ENCODE results near the gene CEP192. TPM values are rescaled to one million over a fixed set of nuclear protein-coding genes. Genes with fewer than 3 reads are reported as not detected.

The CEP192 gene
- total and polyA plus RNA-seq, 2 donors (not counting 1 experiment from before 2014, with no cell fraction given) = 39.3 to 47.3 TPM

DNA sequence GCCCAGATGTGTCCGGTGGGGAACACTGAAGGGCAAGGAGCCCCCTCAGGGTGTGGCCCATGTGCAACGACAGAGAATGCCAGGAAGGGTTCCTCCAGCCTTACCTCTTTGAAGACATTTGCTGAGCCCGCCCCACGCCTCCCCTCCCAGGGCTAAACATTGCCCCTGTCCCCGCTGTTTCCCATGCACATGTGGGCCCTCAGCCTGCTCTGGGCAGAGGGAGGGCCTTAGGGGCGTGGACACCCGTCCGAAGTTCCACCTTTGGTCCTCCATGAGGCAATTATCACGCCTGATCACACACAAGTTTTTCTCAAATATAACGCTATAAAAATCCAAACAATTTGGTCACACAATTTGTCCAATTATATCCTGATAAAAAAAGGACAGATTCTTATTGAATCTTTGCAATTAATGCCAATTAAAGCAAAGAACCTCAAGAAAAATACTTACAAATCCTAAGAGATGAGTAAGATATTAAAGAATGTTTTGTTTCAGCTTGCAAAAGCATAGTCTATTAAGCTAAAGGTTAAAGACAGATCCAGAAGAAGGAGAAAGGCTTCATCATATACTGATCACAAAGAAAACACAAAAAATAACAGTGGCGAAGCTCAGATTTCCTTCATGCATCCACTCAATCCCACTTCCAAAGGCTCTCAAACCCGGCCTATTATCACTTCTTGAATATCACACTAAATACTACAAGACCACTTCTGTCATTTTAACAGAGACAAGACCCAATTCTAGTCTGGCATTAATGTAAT, 172.2 kb downstream of the CEP192 start:
- H3K4me1 ChIP-seq (ENCODE audit: control insufficient read depth in 2 of 2, insufficient read depth in 2 of 2, low read length in 2 of 2) = peaks cover 0 to 3% of the 10 kb centered on the region in 2 donors
- no peak overlapping the region for H3K4me3 Mint-ChIP-seq
- no peak overlapping the region for H3K4me2 ChIP-seq (replicated peaks; ENCODE audit: low read depth, low read length, poor library complexity, severe bottlenecking)
- 90% methylated on average over 10 of the region's 12 CpGs for WGBS (ENCODE audit: insufficient coverage)
- DNase-seq = no peak
- no peak overlapping the region for H3K4me3 ChIP-seq (ENCODE audit: control extremely low read depth in 1 of 5, extremely low read depth in 1 of 5, insufficient read depth in 1 of 5, low read depth in 2 of 5, low read length in 4 of 5)
- H3K27ac Mint-ChIP-seq = no peak overlapping the region
- H3K9me3 ChIP-seq (ENCODE audit: control extremely low read depth in 1 of 3, control insufficient read depth in 2 of 3, insufficient read depth in 1 of 3, low read length in 2 of 3) = peaks cover 0 to 12% (median 6%) of the 10 kb centered on the region in 3 donors
- no peak overlapping the region for H3K27ac ChIP-seq (ENCODE audit: low read length in 2 of 2)
- H3K9me3 Mint-ChIP-seq (ENCODE audit: insufficient read depth) = peaks cover 2% of the 10 kb centered on the region
- ChIA-PET POLR2A (no interaction called here), CTCF (no interaction called here)
- H3K9ac ChIP-seq (ENCODE audit: low read length) = no peak overlapping the region
- H3K36me3 ChIP-seq (replicated peaks in 1 of 2; ENCODE audit: control extremely low read depth in 1 of 2, control insufficient read depth in 1 of 2, extremely low read depth in 1 of 2, insufficient read depth in 2 of 2, low read length in 1 of 2) = no peaks in the 10 kb centered on the region
- ATAC-seq (ENCODE audit: low read depth) = no peak
- H3K27me3 ChIP-seq (replicated peaks in 1 of 4; ENCODE audit: control extremely low read depth in 1 of 4, control insufficient read depth in 3 of 4, insufficient read depth in 4 of 4, low read length in 3 of 4) = peaks cover 0 to 6% (median 0%) of the 10 kb centered on the region in 4 experiments
- intact Hi-C loops (cut with micrococcal nuclease) = no loop called here
- H4K20me1 ChIP-seq (ENCODE audit: control insufficient read depth, insufficient read depth, low read length, poor library complexity, severe bottlenecking) = no peaks in the 10 kb centered on the region
- peaks cover 3% of the 10 kb centered on the region for H3K4me1 Mint-ChIP-seq
- H3K27me3 Mint-ChIP-seq = peaks cover 24% of the 10 kb centered on the region
- H3K79me2 ChIP-seq (ENCODE audit: control insufficient read depth, insufficient read depth, low read length) = no peaks in the 10 kb centered on the region
- H2AFZ ChIP-seq (ENCODE audit: insufficient read depth, low read depth, low read length, poor library complexity, severe bottlenecking) = no peak overlapping the region
- no peak for TF ChIP-seq EZH2 (IDR thresholded peaks at IDR 0.05; ENCODE audit: borderline replicate concordance, insufficient read depth, low read depth, low read length, poor library complexity, severe bottlenecking)
- TF ChIP-seq, protein P1, sequence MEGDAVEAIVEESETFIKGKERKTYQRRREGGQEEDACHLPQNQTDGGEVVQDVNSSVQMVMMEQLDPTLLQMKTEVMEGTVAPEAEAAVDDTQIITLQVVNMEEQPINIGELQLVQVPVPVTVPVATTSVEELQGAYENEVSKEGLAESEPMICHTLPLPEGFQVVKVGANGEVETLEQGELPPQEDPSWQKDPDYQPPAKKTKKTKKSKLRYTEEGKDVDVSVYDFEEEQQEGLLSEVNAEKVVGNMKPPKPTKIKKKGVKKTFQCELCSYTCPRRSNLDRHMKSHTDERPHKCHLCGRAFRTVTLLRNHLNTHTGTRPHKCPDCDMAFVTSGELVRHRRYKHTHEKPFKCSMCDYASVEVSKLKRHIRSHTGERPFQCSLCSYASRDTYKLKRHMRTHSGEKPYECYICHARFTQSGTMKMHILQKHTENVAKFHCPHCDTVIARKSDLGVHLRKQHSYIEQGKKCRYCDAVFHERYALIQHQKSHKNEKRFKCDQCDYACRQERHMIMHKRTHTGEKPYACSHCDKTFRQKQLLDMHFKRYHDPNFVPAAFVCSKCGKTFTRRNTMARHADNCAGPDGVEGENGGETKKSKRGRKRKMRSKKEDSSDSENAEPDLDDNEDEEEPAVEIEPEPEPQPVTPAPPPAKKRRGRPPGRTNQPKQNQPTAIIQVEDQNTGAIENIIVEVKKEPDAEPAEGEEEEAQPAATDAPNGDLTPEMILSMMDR (IDR thresholded peaks at IDR 0.05) = no peak

DNA sequence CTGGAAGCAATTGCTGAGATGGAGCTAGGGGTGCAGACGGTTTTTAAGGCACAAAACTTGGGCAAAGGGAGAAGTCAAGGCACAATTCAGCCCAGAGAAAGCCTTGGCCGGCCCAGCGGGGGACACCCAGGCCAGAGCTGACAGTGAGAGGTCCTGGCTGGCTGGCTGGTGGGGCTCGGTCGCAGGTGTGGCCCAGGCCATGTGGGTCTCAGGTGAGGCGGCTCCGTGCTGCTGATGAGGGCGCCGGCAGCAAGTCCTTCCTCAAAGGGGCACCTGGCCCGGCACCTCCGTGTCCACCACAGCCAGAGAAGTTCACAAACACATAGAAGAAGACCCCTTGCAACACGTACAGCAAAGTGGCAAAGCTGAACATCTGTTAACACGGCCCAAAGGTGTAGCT, 173.2 kb downstream of the CEP192 start:
- Mint-ChIP-seq H3K27ac (no peak overlapping the region), H3K4me3 (no peak overlapping the region), H3K4me1 (peaks cover 1% of the 10 kb centered on the region), H3K27me3 (peaks cover 26% of the 10 kb centered on the region), H3K9me3 (ENCODE audit: insufficient read depth) (no peaks in the 10 kb centered on the region)
- 91% methylated on average over 11 of the region's 13 CpGs for WGBS (ENCODE audit: insufficient coverage)
- no peak overlapping the region for H3K27ac ChIP-seq (ENCODE audit: low read length in 2 of 2)
- TF ChIP-seq EZH2 (IDR thresholded peaks at IDR 0.05; ENCODE audit: borderline replicate concordance, insufficient read depth, low read depth, low read length, poor library complexity, severe bottlenecking) = no peak
- TF ChIP-seq, protein P1 (IDR thresholded peaks at IDR 0.05) = no peak
- H2AFZ ChIP-seq (ENCODE audit: insufficient read depth, low read depth, low read length, poor library complexity, severe bottlenecking) = no peak overlapping the region
- no peaks in the 10 kb centered on the region for H3K36me3 ChIP-seq (replicated peaks in 1 of 2; ENCODE audit: control extremely low read depth in 1 of 2, control insufficient read depth in 1 of 2, extremely low read depth in 1 of 2, insufficient read depth in 2 of 2, low read length in 1 of 2)
- peaks cover 0 to 6% (median 0%) of the 10 kb centered on the region in 4 experiments for H3K27me3 ChIP-seq (replicated peaks in 1 of 4; ENCODE audit: control extremely low read depth in 1 of 4, control insufficient read depth in 3 of 4, insufficient read depth in 4 of 4, low read length in 3 of 4)
- intact Hi-C loops (cut with micrococcal nuclease) = no loop called here
- DNase-seq (no peak), ATAC-seq (ENCODE audit: low read depth) (no peak)
- peaks cover 0 to 5% (median 0%) of the 10 kb centered on the region in 3 donors for H3K9me3 ChIP-seq (ENCODE audit: control extremely low read depth in 1 of 3, control insufficient read depth in 2 of 3, insufficient read depth in 1 of 3, low read length in 2 of 3)
- no peak overlapping the region for H3K9ac ChIP-seq (ENCODE audit: low read length)
- H3K4me2 ChIP-seq (replicated peaks; ENCODE audit: low read depth, low read length, poor library complexity, severe bottlenecking) = no peak overlapping the region
- H3K4me3 ChIP-seq (ENCODE audit: control extremely low read depth in 1 of 5, extremely low read depth in 1 of 5, insufficient read depth in 1 of 5, low read depth in 2 of 5, low read length in 4 of 5) = no peak overlapping the region
- ChIA-PET POLR2A (no interaction called here), CTCF (no interaction called here)
- no peaks in the 10 kb centered on the region for H4K20me1 ChIP-seq (ENCODE audit: control insufficient read depth, insufficient read depth, low read length, poor library complexity, severe bottlenecking)
- no peaks in the 10 kb centered on the region for H3K79me2 ChIP-seq (ENCODE audit: control insufficient read depth, insufficient read depth, low read length)
- peaks cover 0 to 1% of the 10 kb centered on the region in 2 donors for H3K4me1 ChIP-seq (ENCODE audit: control insufficient read depth in 2 of 2, insufficient read depth in 2 of 2, low read length in 2 of 2)
